G401 (cell line): ENCODE results near the gene EFHC1. TPM values are rescaled to one million over a fixed set of nuclear protein-coding genes. Genes with fewer than 3 reads are reported as not detected.
"Not testable (repeated sequence)": the region's sequence is repeated elsewhere in the genome, so short reads cannot be mapped to it uniquely, and the experiment has no call there.

Source experiments
- DNase-seq: peaks from one replicate; pipeline ENCODE4 v3.0.0-alpha.2; 2015; ENCODE audit warnings: low spot score
- in situ Hi-C: cut with HindIII; loops from 2 replicates; pipeline ENCODE4 v1.10.0; 2016; ENCODE audit warnings: low sequenced_read_pairs, mixed read lengths
- total RNA-seq: library from RNA; depleted of rRNA; stranded (reverse); fragments of >200 nt; shearing (Covaris generic); gene quantifications from 2 replicates; pipeline ENCODE4 v1.2.3, GENCODE V29; 2014

EFHC1 gene
- total RNA-seq, 1 experiment from 2014 or later: 20.7 TPM

DNA sequence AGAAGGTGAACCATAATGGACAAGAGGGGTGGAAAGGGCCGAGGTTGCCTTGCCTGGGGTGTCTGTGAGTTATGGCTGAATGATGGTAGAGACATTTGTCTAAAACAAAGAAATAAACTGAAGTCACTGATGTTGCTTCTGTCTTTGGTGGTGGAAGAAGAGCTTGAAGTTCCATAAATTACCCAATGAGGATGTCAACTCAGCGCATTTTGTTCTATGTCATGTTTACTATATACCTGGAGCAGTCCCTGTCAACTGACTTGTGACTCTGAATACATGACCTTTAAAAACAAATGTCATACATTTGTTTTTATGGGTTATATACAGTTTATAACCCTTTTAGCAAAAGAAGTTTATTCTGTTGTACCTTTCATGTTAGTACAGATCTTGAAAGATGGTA is 2.0 kb downstream of the EFHC1 start:
- no peak for DNase-seq
- in situ Hi-C loops: loop anchor here (25.0 kb wide), 1 partner anchor 240 kb away; the partner anchor contains the start of gene TMEM14A

DNA sequence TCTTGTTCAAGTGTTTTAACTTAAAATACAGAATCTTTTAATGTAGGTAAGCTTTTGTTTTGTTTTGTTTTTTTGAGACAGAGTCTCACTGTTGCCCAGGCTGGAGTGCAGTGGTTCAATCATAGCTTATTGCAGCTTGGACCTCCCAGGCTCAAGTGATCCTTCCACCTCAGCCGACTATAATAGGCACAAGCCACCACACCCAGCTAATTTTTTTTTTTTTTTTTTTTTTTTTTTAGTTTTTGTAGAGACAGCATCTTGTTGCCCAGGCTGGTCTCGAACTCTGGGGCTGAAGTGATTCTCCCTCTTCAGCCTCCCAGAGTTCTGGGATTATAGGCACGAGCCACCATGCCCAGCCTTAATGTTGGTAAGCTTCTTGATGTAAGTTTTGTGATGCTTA is 3.3 kb downstream of the EFHC1 start:
- no peak for DNase-seq
- in situ Hi-C loops: loop anchor here (25.0 kb wide), 1 partner anchor 239 kb away; the partner anchor contains the start of gene TMEM14A

DNA sequence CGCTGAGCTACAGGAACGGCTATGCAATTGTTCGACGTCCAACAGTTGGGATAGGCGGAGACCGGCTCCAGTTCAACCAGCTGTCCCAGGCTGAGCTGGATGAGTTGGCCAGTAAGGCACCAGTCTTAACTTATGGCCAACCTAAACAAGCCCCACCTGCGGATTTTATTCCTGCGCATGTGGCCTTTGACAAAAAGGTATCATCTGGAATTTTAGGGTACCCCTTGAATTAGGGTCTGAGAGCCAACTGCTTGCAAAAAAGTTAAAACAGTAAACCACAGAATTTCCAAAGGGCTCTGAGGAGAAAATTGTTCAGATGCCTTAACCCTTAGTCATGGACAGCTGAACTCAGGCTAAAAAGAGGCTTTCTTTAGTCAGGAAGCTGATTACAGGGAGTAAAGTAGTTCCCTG is 3.8 kb downstream of the EFHC1 start:
- in situ Hi-C loops: loop anchor here (25.0 kb wide), 1 partner anchor 238 kb away; the partner anchor contains the start of gene TMEM14A
- DNase-seq: no peak

DNA sequence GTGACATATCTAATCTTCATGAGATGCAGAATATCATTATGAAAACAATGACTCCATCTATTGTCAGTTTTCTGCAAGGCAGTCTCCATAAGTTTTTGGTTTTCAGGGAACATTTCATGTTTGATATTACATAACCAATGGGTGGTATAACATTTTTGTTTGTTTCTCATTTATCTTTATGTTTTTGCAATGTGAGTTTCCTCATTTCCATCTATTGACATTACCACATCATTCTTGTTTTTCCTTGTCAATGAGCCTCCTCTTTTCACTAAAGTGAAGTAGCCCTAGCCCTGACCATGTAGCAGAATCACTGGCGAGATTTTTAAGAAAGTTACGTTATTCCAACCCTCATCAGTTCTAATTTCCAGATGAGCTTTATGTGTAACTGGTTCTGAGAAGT is 4.4 kb downstream of the EFHC1 start:
- DNase-seq: no peak
- in situ Hi-C loops: loop anchor here (25.0 kb wide), 1 partner anchor 238 kb away; the partner anchor contains the start of gene TMEM14A

- in situ Hi-C loops: no loop called here
- DNase-seq: no peak
Observed at GRCh38 chr6:52426667-52427066, 6.5 kb downstream of the EFHC1 start.

GRCh38 chr6:52433294-52433693 is 13.2 kb downstream of the EFHC1 start:
- in situ Hi-C loops, DNase-seq: not testable (repeated sequence)

DNA sequence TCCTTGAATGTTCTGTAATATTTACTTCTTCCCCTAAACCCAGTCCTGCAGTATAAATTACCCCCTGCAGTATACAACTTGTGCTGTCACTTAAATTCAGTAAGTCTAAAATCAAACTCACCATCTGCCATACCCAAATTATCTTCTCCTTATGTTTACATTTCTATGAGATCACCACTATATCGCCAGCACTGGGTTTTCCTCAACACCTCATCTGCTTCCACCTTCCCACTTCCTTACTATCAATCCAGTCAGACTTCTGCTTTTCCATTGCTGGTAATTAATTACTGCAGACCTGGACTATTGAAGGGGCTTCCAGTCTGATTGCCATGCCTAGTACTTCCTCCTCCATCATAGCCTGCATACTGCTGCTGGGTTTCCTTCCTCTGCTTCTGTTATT is 15.2 kb downstream of the EFHC1 start:
- in situ Hi-C loops: no loop called here
- DNase-seq: no peak

GRCh38 chr6:52438926-52439325 is 18.8 kb downstream of the EFHC1 start:
- DNase-seq: no peak
- in situ Hi-C loops: no loop called here

GRCh38 chr6:52454556-52454955 is 34.4 kb downstream of the EFHC1 start:
- in situ Hi-C loops: no loop called here
- no peak for DNase-seq

- in situ Hi-C loops: no loop called here
- DNase-seq: no peak
Observed at GRCh38 chr6:52457096-52457495, 37.0 kb downstream of the EFHC1 start.

- DNase-seq, in situ Hi-C loops: not testable (repeated sequence)
Observed at GRCh38 chr6:52461194-52461593, 41.1 kb downstream of the EFHC1 start.

DNA sequence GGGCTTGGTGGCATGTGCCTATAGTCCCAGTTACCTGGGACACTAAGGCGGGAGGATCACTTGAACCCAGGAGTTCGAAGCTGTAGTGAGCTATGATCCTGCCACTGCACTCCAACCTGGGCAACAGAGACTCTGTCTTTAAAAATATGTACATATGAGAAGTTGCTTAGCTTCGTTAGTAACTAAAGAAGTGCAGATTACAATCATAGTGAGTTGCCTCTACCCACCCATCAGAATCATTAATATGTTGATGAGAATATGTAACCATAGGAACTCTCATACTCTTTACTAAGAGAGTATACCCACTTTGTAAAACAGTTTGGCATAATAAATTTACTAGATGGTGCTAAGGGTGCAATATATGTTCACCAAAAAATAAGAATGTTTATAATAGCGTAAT is 54.0 kb downstream of the EFHC1 start:
- in situ Hi-C loops: no loop called here
- no peak for DNase-seq

- no peak for DNase-seq
- in situ Hi-C loops: no loop called here
Observed at GRCh38 chr6:52475307-52475706, 55.2 kb downstream of the EFHC1 start.

GRCh38 chr6:52482903-52483670 is 62.9 kb downstream of the EFHC1 start:
- in situ Hi-C loops: no loop called here
- DNase-seq: no peak

- no peak for DNase-seq
- in situ Hi-C loops: no loop called here
Observed at GRCh38 chr6:52483671-52484003, 63.5 kb downstream of the EFHC1 start.

GRCh38 chr6:52489881-52490280 is 69.7 kb downstream of the EFHC1 start:
- in situ Hi-C loops: no loop called here
- DNase-seq: no peak

- DNase-seq: no peak
- in situ Hi-C loops: no loop called here
Observed at GRCh38 chr6:52491203-52492069, 71.3 kb downstream of the EFHC1 start.

DNA sequence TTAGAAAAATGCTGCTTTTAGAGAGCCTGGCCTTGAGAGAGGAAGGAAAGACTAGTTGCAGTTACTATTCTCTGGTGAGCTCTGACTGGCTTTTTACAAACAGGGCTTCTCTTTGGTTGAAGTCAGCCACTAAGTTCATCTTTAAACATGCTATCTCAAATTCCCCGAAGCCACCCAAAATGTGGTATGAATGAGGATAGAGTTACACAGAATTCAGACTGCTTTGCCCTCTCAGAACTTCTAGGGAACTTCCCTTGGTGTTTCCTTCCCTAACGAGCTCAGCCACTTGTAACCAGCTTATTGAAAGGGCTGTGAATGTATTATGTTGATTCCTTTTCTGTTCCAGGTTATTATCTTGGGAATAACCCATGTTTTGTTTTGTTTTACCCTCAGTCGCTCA is 73.5 kb downstream of the EFHC1 start:
- DNase-seq: no peak
- in situ Hi-C loops: no loop called here

DNA sequence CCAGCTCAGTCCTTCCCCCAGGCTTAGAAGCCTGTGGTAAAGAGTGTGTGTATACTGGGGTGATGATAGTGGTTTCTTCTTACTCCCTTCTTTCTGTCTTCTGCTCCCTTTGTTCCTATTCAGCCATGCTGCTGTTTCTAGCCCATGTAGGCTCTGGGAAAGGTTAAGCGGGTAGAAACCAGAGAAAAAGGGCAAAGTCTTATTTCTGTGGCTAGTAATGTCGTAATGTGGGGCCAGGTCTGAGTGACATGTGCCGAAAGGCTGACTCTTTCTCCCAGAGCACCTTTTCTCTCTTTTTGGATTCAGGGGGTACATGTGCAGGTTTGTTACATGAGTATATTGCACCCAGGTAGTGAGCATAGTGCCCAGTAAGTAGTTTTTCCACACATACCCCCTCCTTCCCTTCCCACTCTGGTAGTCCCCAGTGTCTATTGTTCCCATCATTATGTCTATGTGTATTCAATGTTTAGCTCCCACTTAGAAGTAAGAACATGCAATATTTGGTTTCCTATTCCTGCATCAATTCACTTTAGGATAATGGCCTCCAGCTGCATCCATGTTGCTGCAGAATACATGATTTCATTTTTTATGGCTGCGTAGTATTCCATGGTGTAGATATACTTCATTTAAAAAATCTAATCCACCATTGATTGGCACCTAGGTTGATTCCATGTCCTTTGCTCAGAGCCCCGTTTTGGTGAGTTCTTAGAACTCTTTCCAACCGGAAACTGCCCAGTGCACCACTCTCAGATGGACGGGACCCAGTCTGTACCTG is 74.3 kb downstream of the EFHC1 start:
- in situ Hi-C loops: no loop called here
- DNase-seq: no peak

DNA sequence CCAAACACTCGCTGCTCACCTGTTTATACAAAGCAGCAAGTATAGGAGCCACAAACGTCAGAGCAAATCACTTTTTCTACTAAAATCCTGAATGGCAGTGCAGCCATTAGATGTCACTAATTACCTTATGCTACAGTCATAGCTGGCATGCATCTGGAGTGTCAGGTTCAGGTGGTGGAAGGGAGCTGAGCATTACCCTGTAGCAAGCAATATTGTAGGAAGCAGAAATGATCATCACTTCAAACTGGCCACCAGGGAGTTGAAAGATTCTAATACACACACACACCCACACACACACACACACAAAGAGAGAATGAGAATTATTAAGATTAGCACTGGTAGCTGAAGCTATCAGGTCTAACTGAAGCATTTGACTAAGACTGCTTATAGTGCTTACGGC is 75.8 kb downstream of the EFHC1 start:
- in situ Hi-C loops: no loop called here
- DNase-seq: no peak
